Karpas-422 (cell line): ENCODE data around the gene TRERF1. TPM values are rescaled to one million over a fixed set of nuclear protein-coding genes. Genes with fewer than 3 reads are reported as not detected.

Source experiments
- DNase-seq: peaks from one replicate; pipeline ENCODE4 v3.0.0-alpha.2; 2015
- H2AFZ ChIP-seq: fragments of 200-600 bp; sonication (generic); 2 replicates; pipeline ENCODE4 v1.6.1; 2014; ENCODE audit warnings: antibody characterized with exemption, low read length, mixed read lengths
- H3K27ac ChIP-seq: fragments of 200-600 bp; sonication (generic); 2 replicates; pipeline ENCODE4 v1.5.1; 2014; ENCODE audit warnings: mild to moderate bottlenecking, low read length, moderate library complexity
- H3K27me3 ChIP-seq: fragments of 200-600 bp; sonication (generic); 2 replicates; pipeline ENCODE4 v1.6.1; 2014; ENCODE audit warnings: low read length, mixed read lengths
- H3K36me3 ChIP-seq: fragments of 200-600 bp; sonication (generic); 2 replicates; pipeline ENCODE4 v1.6.1; 2014; ENCODE audit warnings: low read length, mixed read lengths; ENCODE audit not compliant: insufficient read depth
- H3K4me1 ChIP-seq: fragments of 200-600 bp; sonication (generic); 2 replicates; pipeline ENCODE4 v1.6.1; 2014; ENCODE audit warnings: mild to moderate bottlenecking, low read length, mixed read lengths
- H3K4me2 ChIP-seq: fragments of 200-600 bp; sonication (generic); 2 replicates; pipeline ENCODE4 v1.6.1; 2014; ENCODE audit warnings: low read length, low read depth, mild to moderate bottlenecking; ENCODE audit not compliant: poor library complexity, severe bottlenecking
- H3K4me3 ChIP-seq: fragments of 200-600 bp; sonication (generic); 2 replicates; pipeline ENCODE4 v1.5.1; 2014; ENCODE audit warnings: mild to moderate bottlenecking, antibody characterized with exemption, low read length, mixed read lengths
- H3K79me2 ChIP-seq: fragments of 200-600 bp; sonication (generic); 2 replicates; pipeline ENCODE4 v1.6.1; 2014; ENCODE audit warnings: mild to moderate bottlenecking, low read length, mixed read lengths
- H3K9ac ChIP-seq: fragments of 200-600 bp; sonication (generic); 2 replicates; pipeline ENCODE4 v1.6.0; 2014; ENCODE audit warnings: low read length
- H3K9me2 ChIP-seq: fragments of 200-600 bp; sonication (generic), shearing (Covaris generic); replicated peaks from 2 replicates; pipeline ENCODE4 v1.6.0; 2014; ENCODE audit warnings: mild to moderate bottlenecking, low read length, moderate library complexity; ENCODE audit not compliant: insufficient read depth
- H3K9me3 ChIP-seq: fragments of 300-700, 200-600 bp; sonication (generic); 2 replicates; pipeline ENCODE4 v1.6.1; 2014; ENCODE audit warnings: low read length, mixed read lengths
- H4K20me1 ChIP-seq: fragments of 200-600 bp; sonication (generic); 2 replicates; pipeline ENCODE4 v1.6.1; 2014; ENCODE audit warnings: mild to moderate bottlenecking, antibody characterized with exemption, low read length, low read depth; ENCODE audit not compliant: insufficient read depth
- total RNA-seq: library from RNA; depleted of rRNA; stranded (reverse); fragments of >200 nt; shearing (Covaris generic); gene quantifications from 2 replicates; pipeline ENCODE4 v1.2.3, GENCODE V29; 2014; ENCODE audit warnings: low replicate concordance

TRERF1 gene
- total RNA-seq, 1 experiment from 2014 or later, result 32.7 TPM

GRCh38 chr6:42257063-42257462, 194.7 kb downstream of the TRERF1 start:
- no peaks in the 10 kb centered on the region for H3K27me3 ChIP-seq
- H3K36me3 ChIP-seq, result peaks cover 41% of the 10 kb centered on the region
- no peak overlapping the region for H3K4me3 ChIP-seq
- H3K27ac ChIP-seq, result no peak overlapping the region
- no peak for DNase-seq
- no peak overlapping the region for H2AFZ ChIP-seq
- H3K4me2 ChIP-seq, result no peak overlapping the region
- no peak overlapping the region for H3K9ac ChIP-seq
- no peaks in the 10 kb centered on the region for H3K79me2 ChIP-seq
- no peaks in the 10 kb centered on the region for H3K9me2 ChIP-seq
- H4K20me1 ChIP-seq, result no peaks in the 10 kb centered on the region
- H3K9me3 ChIP-seq, result no peaks in the 10 kb centered on the region
- H3K4me1 ChIP-seq, result no peaks in the 10 kb centered on the region

GRCh38 chr6:42255050-42255449, 196.7 kb downstream of the TRERF1 start:
- Histone ChIP-seq H3K79me2 (no peaks in the 10 kb centered on the region), H3K4me2 (no peak overlapping the region), H2AFZ (no peak overlapping the region), H4K20me1 (no peaks in the 10 kb centered on the region), H3K9me2 (no peaks in the 10 kb centered on the region), H3K9ac (no peak overlapping the region), H3K27ac (no peak overlapping the region), H3K4me3 (no peak overlapping the region), H3K27me3 (no peaks in the 10 kb centered on the region), H3K4me1 (no peaks in the 10 kb centered on the region), H3K9me3 (no peaks in the 10 kb centered on the region), H3K36me3 (peaks cover 42% of the 10 kb centered on the region)
- no peak for DNase-seq

- H2AFZ ChIP-seq, result no peak overlapping the region
- no peaks in the 10 kb centered on the region for H3K27me3 ChIP-seq
- H3K36me3 ChIP-seq, result peaks cover 47% of the 10 kb centered on the region
- no peak overlapping the region for H3K27ac ChIP-seq
- no peaks in the 10 kb centered on the region for H4K20me1 ChIP-seq
- no peaks in the 10 kb centered on the region for H3K9me2 ChIP-seq
- no peak overlapping the region for H3K4me2 ChIP-seq
- no peaks in the 10 kb centered on the region for H3K4me1 ChIP-seq
- no peak overlapping the region for H3K4me3 ChIP-seq
- no peak for DNase-seq
- no peak overlapping the region for H3K9ac ChIP-seq
- H3K9me3 ChIP-seq, result no peaks in the 10 kb centered on the region
- no peaks in the 10 kb centered on the region for H3K79me2 ChIP-seq
Measured at GRCh38 chr6:42254505-42254904, 197.2 kb downstream of the TRERF1 start.

- H2AFZ ChIP-seq, result no peak overlapping the region
- H3K36me3 ChIP-seq, result peaks cover 58% of the 10 kb centered on the region
- H3K4me2 ChIP-seq, result no peak overlapping the region
- H3K4me3 ChIP-seq, result no peak overlapping the region
- DNase-seq, result no peak
- H3K9me2 ChIP-seq, result no peaks in the 10 kb centered on the region
- no peak overlapping the region for H3K9ac ChIP-seq
- H3K27ac ChIP-seq, result no peak overlapping the region
- no peaks in the 10 kb centered on the region for H3K4me1 ChIP-seq
- no peaks in the 10 kb centered on the region for H4K20me1 ChIP-seq
- H3K27me3 ChIP-seq, result no peaks in the 10 kb centered on the region
- no peaks in the 10 kb centered on the region for H3K79me2 ChIP-seq
- H3K9me3 ChIP-seq, result no peaks in the 10 kb centered on the region
Measured at GRCh38 chr6:42251911-42252637, 199.7 kb downstream of the TRERF1 start.

- Histone ChIP-seq H3K27me3 (no peaks in the 10 kb centered on the region), H4K20me1 (no peaks in the 10 kb centered on the region), H3K4me2 (no peak overlapping the region), H3K4me1 (no peaks in the 10 kb centered on the region), H3K9me2 (no peaks in the 10 kb centered on the region), H2AFZ (no peak overlapping the region), H3K4me3 (no peak overlapping the region), H3K27ac (no peak overlapping the region), H3K36me3 (peaks cover 56% of the 10 kb centered on the region), H3K9ac (no peak overlapping the region), H3K79me2 (no peaks in the 10 kb centered on the region), H3K9me3 (no peaks in the 10 kb centered on the region)
- DNase-seq, result no peak
Measured at GRCh38 chr6:42251500-42251899, 200.2 kb downstream of the TRERF1 start.

- Histone ChIP-seq H3K27ac (no peak overlapping the region), H3K4me1 (no peaks in the 10 kb centered on the region), H3K4me3 (no peak overlapping the region), H2AFZ (no peak overlapping the region), H3K27me3 (no peaks in the 10 kb centered on the region), H3K9ac (no peak overlapping the region), H3K79me2 (no peaks in the 10 kb centered on the region), H3K9me2 (no peaks in the 10 kb centered on the region), H3K9me3 (no peaks in the 10 kb centered on the region), H4K20me1 (no peaks in the 10 kb centered on the region), H3K36me3 (peaks cover 57% of the 10 kb centered on the region), H3K4me2 (no peak overlapping the region)
- no peak for DNase-seq
Measured at GRCh38 chr6:42250274-42250931, 201.3 kb downstream of the TRERF1 start.

GRCh38 chr6:42249279-42249678, 202.4 kb downstream of the TRERF1 start:
- Histone ChIP-seq H3K4me1 (no peaks in the 10 kb centered on the region), H3K36me3 (peaks cover 48% of the 10 kb centered on the region), H4K20me1 (no peaks in the 10 kb centered on the region), H3K4me3 (no peak overlapping the region), H3K9ac (no peak overlapping the region), H3K9me2 (no peaks in the 10 kb centered on the region), H3K9me3 (no peaks in the 10 kb centered on the region), H3K27me3 (no peaks in the 10 kb centered on the region), H3K79me2 (no peaks in the 10 kb centered on the region), H2AFZ (no peak overlapping the region), H3K27ac (no peak overlapping the region), H3K4me2 (no peak overlapping the region)
- DNase-seq, result no peak

GRCh38 chr6:42243046-42243445, 208.7 kb downstream of the TRERF1 start:
- no peaks in the 10 kb centered on the region for H3K9me3 ChIP-seq
- no peak overlapping the region for H3K4me3 ChIP-seq
- no peak overlapping the region for H3K9ac ChIP-seq
- no peak overlapping the region for H2AFZ ChIP-seq
- H3K79me2 ChIP-seq, result no peaks in the 10 kb centered on the region
- H3K9me2 ChIP-seq, result no peaks in the 10 kb centered on the region
- peaks cover 37% of the 10 kb centered on the region; the same call in 1 of the 2 replicates for H3K36me3 ChIP-seq
- no peaks in the 10 kb centered on the region for H4K20me1 ChIP-seq
- no peak overlapping the region for H3K4me2 ChIP-seq
- H3K27ac ChIP-seq, result no peak overlapping the region
- H3K4me1 ChIP-seq, result no peaks in the 10 kb centered on the region
- no peaks in the 10 kb centered on the region for H3K27me3 ChIP-seq
- DNase-seq, result no peak
